ENCODE results near the gene LRRC45. TPM values are rescaled to one million over a fixed set of nuclear protein-coding genes. Genes with fewer than 3 reads are reported as not detected.

Gene LRRC45
- total RNA-seq, 1 donor: 13.4 TPM

GRCh38 chr17:82045936-82046484 lies 22.9 kb downstream of the LRRC45 start:
- no peak for DNase-seq (ENCODE audit: low read depth)
- TF ChIP-seq, protein P1, sequence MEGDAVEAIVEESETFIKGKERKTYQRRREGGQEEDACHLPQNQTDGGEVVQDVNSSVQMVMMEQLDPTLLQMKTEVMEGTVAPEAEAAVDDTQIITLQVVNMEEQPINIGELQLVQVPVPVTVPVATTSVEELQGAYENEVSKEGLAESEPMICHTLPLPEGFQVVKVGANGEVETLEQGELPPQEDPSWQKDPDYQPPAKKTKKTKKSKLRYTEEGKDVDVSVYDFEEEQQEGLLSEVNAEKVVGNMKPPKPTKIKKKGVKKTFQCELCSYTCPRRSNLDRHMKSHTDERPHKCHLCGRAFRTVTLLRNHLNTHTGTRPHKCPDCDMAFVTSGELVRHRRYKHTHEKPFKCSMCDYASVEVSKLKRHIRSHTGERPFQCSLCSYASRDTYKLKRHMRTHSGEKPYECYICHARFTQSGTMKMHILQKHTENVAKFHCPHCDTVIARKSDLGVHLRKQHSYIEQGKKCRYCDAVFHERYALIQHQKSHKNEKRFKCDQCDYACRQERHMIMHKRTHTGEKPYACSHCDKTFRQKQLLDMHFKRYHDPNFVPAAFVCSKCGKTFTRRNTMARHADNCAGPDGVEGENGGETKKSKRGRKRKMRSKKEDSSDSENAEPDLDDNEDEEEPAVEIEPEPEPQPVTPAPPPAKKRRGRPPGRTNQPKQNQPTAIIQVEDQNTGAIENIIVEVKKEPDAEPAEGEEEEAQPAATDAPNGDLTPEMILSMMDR (IDR thresholded peaks at IDR 0.05; ENCODE audit: insufficient read depth, low read depth, low read length): no peak
- no peak overlapping the region for H3K4me3 ChIP-seq (ENCODE audit: low read depth, low read length)

GRCh38 chr17:82046903-82047302 lies 23.8 kb downstream of the LRRC45 start:
- no peak overlapping the region for H3K4me3 ChIP-seq (ENCODE audit: low read depth, low read length)
- no peak for DNase-seq (ENCODE audit: low read depth)
- TF ChIP-seq, protein P1 (IDR thresholded peaks at IDR 0.05; ENCODE audit: insufficient read depth, low read depth, low read length): no peak

- no peak for DNase-seq (ENCODE audit: low read depth)
- TF ChIP-seq, protein P1 (IDR thresholded peaks at IDR 0.05; ENCODE audit: insufficient read depth, low read depth, low read length): no peak
- H3K4me3 ChIP-seq (ENCODE audit: low read depth, low read length): no peak overlapping the region
Measured at GRCh38 chr17:82047379-82047778, 24.3 kb downstream of the LRRC45 start.

DNA sequence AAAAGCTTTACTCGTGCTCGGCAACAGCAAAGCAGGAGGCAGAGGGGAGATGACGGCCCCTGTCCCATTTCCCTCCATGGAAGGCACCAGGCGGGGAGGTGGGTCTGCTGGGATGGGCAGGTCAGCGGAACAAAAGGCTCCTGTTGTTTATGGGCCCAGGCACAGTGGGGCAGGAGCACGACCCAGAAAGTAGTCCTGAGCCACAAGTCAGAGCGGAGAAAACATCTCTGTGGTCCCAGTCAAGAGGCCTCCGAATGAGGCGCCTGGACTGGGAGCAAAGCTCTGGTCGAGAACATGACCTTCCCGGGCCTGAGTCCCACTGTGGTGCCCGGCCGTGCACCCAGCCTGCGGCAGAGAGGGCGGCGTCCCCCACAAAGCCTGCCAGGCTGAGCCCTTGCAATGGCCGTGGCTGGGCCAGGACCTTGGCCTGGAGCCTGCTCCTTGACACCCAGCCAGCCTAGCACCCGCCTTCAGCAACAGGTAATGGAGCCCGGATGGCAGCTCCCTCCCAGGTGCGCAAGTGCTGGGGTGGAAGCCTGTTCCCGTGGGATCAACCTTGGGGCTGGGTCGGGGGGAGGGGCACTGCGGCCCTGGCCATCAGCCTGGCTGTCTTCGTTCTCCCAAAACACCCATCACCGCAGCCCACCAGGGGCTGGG lies 24.9 kb downstream of the LRRC45 start:
- no peak for DNase-seq (ENCODE audit: low read depth)
- TF ChIP-seq, protein P1 (IDR thresholded peaks at IDR 0.05; ENCODE audit: insufficient read depth, low read depth, low read length): no peak

DNA sequence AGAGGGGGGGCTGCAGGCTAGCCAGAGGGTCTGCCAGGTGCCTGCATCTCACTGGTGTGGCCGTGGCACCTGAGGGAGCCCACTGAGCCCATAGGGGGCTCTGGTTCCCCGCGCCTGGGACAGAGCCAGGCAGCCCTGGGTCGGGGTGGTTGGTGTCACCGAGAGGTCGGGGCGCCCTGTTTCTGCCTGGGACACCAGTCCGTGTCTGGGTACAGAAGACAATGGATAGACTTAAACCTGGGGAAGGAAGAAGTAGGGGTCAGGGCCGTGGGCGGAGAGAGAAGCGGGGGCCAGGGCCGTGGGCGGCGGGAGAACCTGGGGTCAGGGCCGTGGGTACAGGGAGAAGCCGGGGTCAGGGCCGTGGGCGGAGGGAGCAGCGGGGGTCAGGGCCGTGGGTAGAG lies 25.5 kb downstream of the LRRC45 start:
- no peak overlapping the region for H3K4me3 ChIP-seq (ENCODE audit: low read depth, low read length)
- no peak for DNase-seq (ENCODE audit: low read depth)
- TF ChIP-seq, protein P1 (IDR thresholded peaks at IDR 0.05; ENCODE audit: insufficient read depth, low read depth, low read length): no peak

More for the DNA sequence above, 24.9 kb downstream of the LRRC45 start:
- no peak overlapping the region for H3K4me3 ChIP-seq (ENCODE audit: low read depth, low read length)

DNA sequence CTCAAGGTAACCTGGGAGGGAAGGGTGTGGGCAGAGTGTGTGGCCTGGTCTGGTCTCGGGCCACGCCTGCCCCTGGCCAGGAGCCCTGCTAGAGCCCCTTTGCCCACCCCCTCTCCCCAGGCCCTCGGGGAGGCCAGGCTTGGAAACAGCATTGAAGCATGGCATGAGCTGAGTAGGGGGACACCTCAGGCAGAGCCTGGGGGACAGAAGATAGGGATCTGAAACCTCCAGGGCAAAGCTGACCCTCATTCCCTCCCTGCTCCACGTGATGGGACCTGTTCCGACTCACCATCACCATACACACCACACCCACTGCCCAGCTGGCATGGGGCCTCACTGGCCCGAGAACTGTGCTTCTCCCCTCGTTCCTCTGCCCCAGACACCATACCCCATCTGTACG lies 26.0 kb downstream of the LRRC45 start:
- no peak for DNase-seq (ENCODE audit: low read depth)
- H3K4me3 ChIP-seq (ENCODE audit: low read depth, low read length): no peak overlapping the region
- TF ChIP-seq, protein P1 (IDR thresholded peaks at IDR 0.05; ENCODE audit: insufficient read depth, low read depth, low read length): no peak
